Measurements from ENCODE around the gene CADPS2. TPM values are rescaled to one million over a fixed set of nuclear protein-coding genes. Genes with fewer than 3 reads are reported as not detected.

CADPS2 gene
- total RNA-seq, 1 donor from 2014 or later = 3.1 TPM

DNA sequence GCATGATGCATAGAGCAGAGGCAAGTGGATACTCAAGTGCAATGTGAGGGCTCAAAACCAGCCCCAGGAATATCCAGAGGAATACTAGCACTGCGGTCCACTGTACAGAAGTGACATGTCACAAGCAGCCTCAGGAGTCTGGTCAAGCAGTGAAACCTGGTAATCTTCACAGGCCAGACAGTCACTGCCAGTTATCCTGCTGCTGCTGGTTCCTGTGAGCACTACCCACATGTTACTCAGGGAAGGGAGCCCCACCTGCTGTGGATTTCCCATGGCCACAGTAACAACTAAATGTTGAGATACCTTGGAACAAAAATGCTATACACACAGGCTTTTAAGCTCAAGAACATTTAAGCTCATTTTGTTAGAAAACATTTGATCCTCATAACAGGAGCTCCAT is 290.4 kb downstream of the CADPS2 start:
- Mint-ChIP-seq H3K4me1 (no peaks in the 10 kb centered on the region), H3K36me3 (ENCODE audit: low read depth) (no peaks in the 10 kb centered on the region), H3K27me3 (ENCODE audit: low read depth) (no peaks in the 10 kb centered on the region), H3K27ac (ENCODE audit: unreplicated experiment) (no peak overlapping the region), H3K4me3 (no peak overlapping the region), H3K9me3 (peaks cover 3% of the 10 kb centered on the region)
- TF ChIP-seq, protein P1, sequence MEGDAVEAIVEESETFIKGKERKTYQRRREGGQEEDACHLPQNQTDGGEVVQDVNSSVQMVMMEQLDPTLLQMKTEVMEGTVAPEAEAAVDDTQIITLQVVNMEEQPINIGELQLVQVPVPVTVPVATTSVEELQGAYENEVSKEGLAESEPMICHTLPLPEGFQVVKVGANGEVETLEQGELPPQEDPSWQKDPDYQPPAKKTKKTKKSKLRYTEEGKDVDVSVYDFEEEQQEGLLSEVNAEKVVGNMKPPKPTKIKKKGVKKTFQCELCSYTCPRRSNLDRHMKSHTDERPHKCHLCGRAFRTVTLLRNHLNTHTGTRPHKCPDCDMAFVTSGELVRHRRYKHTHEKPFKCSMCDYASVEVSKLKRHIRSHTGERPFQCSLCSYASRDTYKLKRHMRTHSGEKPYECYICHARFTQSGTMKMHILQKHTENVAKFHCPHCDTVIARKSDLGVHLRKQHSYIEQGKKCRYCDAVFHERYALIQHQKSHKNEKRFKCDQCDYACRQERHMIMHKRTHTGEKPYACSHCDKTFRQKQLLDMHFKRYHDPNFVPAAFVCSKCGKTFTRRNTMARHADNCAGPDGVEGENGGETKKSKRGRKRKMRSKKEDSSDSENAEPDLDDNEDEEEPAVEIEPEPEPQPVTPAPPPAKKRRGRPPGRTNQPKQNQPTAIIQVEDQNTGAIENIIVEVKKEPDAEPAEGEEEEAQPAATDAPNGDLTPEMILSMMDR (conservative IDR thresholded peaks at IDR 0.05) = no peak
- no peak for DNase-seq (ENCODE audit: low read depth, low spot score)

DNA sequence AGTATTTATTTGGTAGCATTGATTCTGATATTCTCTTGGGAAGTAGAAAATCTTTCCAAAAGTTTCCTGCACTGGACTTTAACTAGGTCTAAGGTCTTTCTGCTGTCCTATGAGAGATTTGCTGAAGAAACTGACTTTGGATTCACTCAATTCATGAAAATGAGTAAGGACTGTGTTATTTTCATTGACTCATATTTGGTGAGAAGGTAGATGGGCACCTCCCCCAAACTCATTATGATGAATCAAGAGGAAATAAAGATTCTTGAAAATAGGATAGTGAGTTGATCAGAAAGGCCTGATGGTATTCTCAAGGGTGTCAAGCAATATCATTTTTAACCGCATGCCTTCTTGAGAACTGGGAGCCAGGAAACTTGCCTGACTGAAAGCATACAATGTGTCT is 297.6 kb downstream of the CADPS2 start:
- Mint-ChIP-seq H3K36me3 (ENCODE audit: low read depth) (no peaks in the 10 kb centered on the region), H3K27me3 (ENCODE audit: low read depth) (no peaks in the 10 kb centered on the region), H3K9me3 (no peaks in the 10 kb centered on the region), H3K27ac (ENCODE audit: unreplicated experiment) (no peak overlapping the region), H3K4me1 (no peaks in the 10 kb centered on the region), H3K4me3 (no peak overlapping the region)
- DNase-seq (ENCODE audit: low read depth, low spot score) = no peak
- TF ChIP-seq, protein P1 (conservative IDR thresholded peaks at IDR 0.05) = no peak

DNA sequence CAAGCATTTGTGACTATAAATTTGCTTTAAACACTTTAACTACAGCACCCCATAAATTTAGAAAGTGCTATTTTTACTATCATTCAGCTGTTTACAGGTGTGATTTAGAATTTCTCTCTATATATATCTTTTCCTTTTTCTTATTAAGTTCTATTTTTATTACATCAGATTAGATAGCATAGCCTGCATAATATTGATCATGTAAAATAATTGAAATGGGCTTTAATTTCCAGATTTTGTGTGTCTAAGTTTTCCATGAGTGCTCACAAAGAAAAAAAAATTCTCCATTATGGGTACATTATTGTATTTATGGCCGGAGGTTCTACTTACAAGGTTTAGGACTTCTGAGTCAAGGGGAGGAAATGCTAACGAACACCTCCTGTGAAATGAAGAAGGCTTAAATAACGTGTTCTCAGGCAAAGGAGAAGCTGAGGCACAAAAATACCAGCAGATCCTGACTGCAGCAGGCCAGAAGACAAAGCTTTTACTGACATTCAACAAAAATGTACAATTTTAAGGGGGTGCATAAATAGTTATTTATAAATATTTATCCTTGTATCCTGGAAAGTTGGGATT is 301.5 kb downstream of the CADPS2 start:
- Mint-ChIP-seq H3K27ac (ENCODE audit: unreplicated experiment) (no peak overlapping the region), H3K27me3 (ENCODE audit: low read depth) (no peaks in the 10 kb centered on the region), H3K9me3 (no peaks in the 10 kb centered on the region), H3K4me3 (no peak overlapping the region), H3K4me1 (no peaks in the 10 kb centered on the region), H3K36me3 (ENCODE audit: low read depth) (no peaks in the 10 kb centered on the region)
- TF ChIP-seq, protein P1 (conservative IDR thresholded peaks at IDR 0.05) = no peak
- no peak for DNase-seq (ENCODE audit: low read depth, low spot score)

DNA sequence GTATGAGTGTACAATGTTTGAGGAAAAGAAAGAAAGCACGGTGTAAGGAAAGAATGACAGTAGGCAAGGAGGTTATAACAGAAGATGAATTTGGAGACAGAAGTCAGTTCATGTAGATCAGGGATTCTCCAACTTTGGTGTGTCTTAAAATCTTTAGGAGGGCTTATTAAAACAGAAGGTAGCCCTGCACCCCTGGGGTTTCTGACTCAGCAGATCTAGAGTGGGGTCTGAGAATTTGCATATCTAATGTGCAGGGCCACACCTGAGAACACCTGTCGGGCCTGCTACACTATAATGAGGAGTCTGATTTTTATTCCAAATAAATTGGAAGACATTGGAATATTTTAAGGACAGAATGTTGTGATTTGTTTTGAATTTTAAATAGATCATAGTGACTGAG is 307.9 kb downstream of the CADPS2 start:
- H3K4me3 Mint-ChIP-seq = no peak overlapping the region
- H3K4me1 Mint-ChIP-seq = no peaks in the 10 kb centered on the region
- no peak for DNase-seq (ENCODE audit: low read depth, low spot score)
- no peaks in the 10 kb centered on the region for H3K27me3 Mint-ChIP-seq (ENCODE audit: low read depth)
- no peaks in the 10 kb centered on the region for H3K36me3 Mint-ChIP-seq (ENCODE audit: low read depth)
- TF ChIP-seq, protein P1 (conservative IDR thresholded peaks at IDR 0.05) = no peak
- no peak overlapping the region for H3K27ac Mint-ChIP-seq (ENCODE audit: unreplicated experiment)
- no peaks in the 10 kb centered on the region for H3K9me3 Mint-ChIP-seq

DNA sequence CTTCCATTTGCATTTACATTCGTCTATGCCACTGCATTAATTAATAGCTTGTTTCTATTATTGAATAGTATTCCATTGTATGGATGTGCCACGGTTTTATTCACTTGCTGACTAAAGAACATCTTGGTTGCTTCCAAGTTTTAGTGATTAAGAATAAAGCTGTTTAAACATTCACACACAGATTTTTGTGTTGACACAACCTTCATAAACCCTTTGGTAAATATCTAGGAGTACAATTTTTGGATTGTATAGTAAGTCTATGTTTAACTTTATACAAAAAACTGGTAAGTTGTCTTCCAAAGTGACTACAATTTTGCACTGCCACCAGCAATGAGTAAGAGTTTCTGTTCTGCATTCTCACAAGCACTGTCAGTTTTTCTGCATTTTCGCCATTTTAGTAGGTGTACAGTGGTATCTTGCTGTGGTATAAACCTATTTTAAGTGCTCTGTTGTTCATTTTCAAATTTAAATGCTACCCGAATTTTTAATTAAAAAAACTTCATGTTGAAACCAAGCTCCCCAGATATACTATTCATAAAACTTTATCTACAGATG is 308.7 kb downstream of the CADPS2 start:
- no peak overlapping the region for H3K27ac Mint-ChIP-seq (ENCODE audit: unreplicated experiment)
- H3K36me3 Mint-ChIP-seq (ENCODE audit: low read depth) = no peaks in the 10 kb centered on the region
- H3K9me3 Mint-ChIP-seq = no peaks in the 10 kb centered on the region
- H3K4me1 Mint-ChIP-seq = no peaks in the 10 kb centered on the region
- TF ChIP-seq, protein P1 (conservative IDR thresholded peaks at IDR 0.05) = no peak
- no peaks in the 10 kb centered on the region for H3K27me3 Mint-ChIP-seq (ENCODE audit: low read depth)
- no peak for DNase-seq (ENCODE audit: low read depth, low spot score)
- no peak overlapping the region for H3K4me3 Mint-ChIP-seq
